Stimulated activated CD8-positive, alpha-beta memory T cell treated with anti-CD3 and anti-CD28 coated beads, Interleukin-15, amount 100 ng/mL, for 1 hour (primary cell): ENCODE results near the gene PTPRU.

Experiments
- DNase-seq: peaks from one replicate; pipeline ENCODE4 v3.0.0-alpha.2; 2020; ENCODE audit warnings: low read depth

PTPRU gene

GRCh38 chr1:29267321-29268070, 31.2 kb downstream of the PTPRU start:
- DNase-seq = no peak

GRCh38 chr1:29269382-29269781, 33.1 kb downstream of the PTPRU start:
- no peak for DNase-seq

- no peak for DNase-seq
These were observed 34.7 kb downstream of the PTPRU start for GRCh38 chr1:29270929-29271521.

GRCh38 chr1:29271724-29272123, 35.4 kb downstream of the PTPRU start:
- no peak for DNase-seq

GRCh38 chr1:29272147-29272907, 36.0 kb downstream of the PTPRU start:
- no peak for DNase-seq

- no peak for DNase-seq
These were observed 39.1 kb downstream of the PTPRU start for GRCh38 chr1:29275435-29275834.

- no peak for DNase-seq
These were observed 41.8 kb downstream of the PTPRU start for GRCh38 chr1:29278124-29278523.

- DNase-seq = no peak
These were observed 43.1 kb downstream of the PTPRU start for GRCh38 chr1:29279406-29279805.

- no peak for DNase-seq
These were observed 43.6 kb downstream of the PTPRU start for GRCh38 chr1:29279951-29280391.

GRCh38 chr1:29280409-29281131, 44.2 kb downstream of the PTPRU start:
- DNase-seq = no peak

- no peak for DNase-seq
These were observed 45.2 kb downstream of the PTPRU start for GRCh38 chr1:29281571-29281970.

- no peak for DNase-seq
These were observed 46.0 kb downstream of the PTPRU start for GRCh38 chr1:29282135-29282923.

- no peak for DNase-seq
These were observed 46.8 kb downstream of the PTPRU start for GRCh38 chr1:29282924-29283803.

GRCh38 chr1:29283804-29284195, 47.5 kb downstream of the PTPRU start:
- no peak for DNase-seq

GRCh38 chr1:29284286-29284960, 48.1 kb downstream of the PTPRU start:
- DNase-seq = no peak

GRCh38 chr1:29284961-29285560, 48.7 kb downstream of the PTPRU start:
- DNase-seq = no peak

- DNase-seq = no peak
These were observed 49.4 kb downstream of the PTPRU start for GRCh38 chr1:29285771-29286170.

- DNase-seq = no peak
These were observed 50.0 kb downstream of the PTPRU start for GRCh38 chr1:29286194-29286767.

GRCh38 chr1:29289493-29289892, 53.2 kb downstream of the PTPRU start:
- DNase-seq = no peak
